ENCODE data around the gene FAM177A1.

FAM177A1 gene

GRCh38 chr14:35046048-35046750 is at the start of gene FAM177A1 (continued):
- no peak for TF ChIP-seq ELK4 (IDR thresholded peaks at IDR 0.05; ENCODE audit: borderline replicate concordance, low read depth, low read length)
- TF ChIP-seq CTCF (tag by site-specific recombination; IDR thresholded peaks at IDR 0.05), result peak; percentile 62
- 0 out of 2 replicates have a peak, but pooled peaks have one; percentile 30 for TF ChIP-seq ZSCAN16 (tag by site-specific recombination; IDR thresholded peaks at IDR 0.05)
- peak; percentile 75 for TF ChIP-seq ZEB2 (tag by site-specific recombination; IDR thresholded peaks at IDR 0.05)
- TF ChIP-seq SP7 (tag by site-specific recombination; IDR thresholded peaks at IDR 0.05), result peak; percentile 68
- TF ChIP-seq KLF10 (tag by site-specific recombination; IDR thresholded peaks at IDR 0.05), result peak; percentile 80
- TF ChIP-seq PBX3 (CRISPR knock-in tag; IDR thresholded peaks at IDR 0.05), result peak; percentile 72; the same call in 1 of the 2 replicates
- TF ChIP-seq ZNF473 (tag by site-specific recombination; IDR thresholded peaks at IDR 0.05), result no peak
- 0 out of 2 replicates have a peak, but pooled peaks have one; percentile 45 for TF ChIP-seq ZNF24 (tag by site-specific recombination; IDR thresholded peaks at IDR 0.05)
- 0 out of 2 replicates have a peak, but pooled peaks have one; percentile 34 for TF ChIP-seq KLF7 (tag by site-specific recombination; IDR thresholded peaks at IDR 0.05; ENCODE audit: borderline replicate concordance)
- TF ChIP-seq ZNF785 (tag by site-specific recombination; IDR thresholded peaks at IDR 0.05), result peak; percentile 63; the same call in 1 of the 2 replicates
- TF ChIP-seq EGR2 (tag by site-specific recombination; IDR thresholded peaks at IDR 0.05; ENCODE audit: low read depth), result 0 out of 2 replicates have a peak, but pooled peaks have one; percentile 38
- peak; percentile 84 for TF ChIP-seq SP3 (tag by site-specific recombination; IDR thresholded peaks at IDR 0.05)
- TF ChIP-seq ZBTB26 (tag by site-specific recombination; optimal IDR thresholded peaks at IDR 0.05), result peak; percentile 82
- peak; percentile 65 for TF ChIP-seq ZFHX2 (tag by site-specific recombination; conservative IDR thresholded peaks at IDR 0.05)
- TF ChIP-seq ZSCAN30 (tag by site-specific recombination; IDR thresholded peaks at IDR 0.05), result peak; percentile 78
- TF ChIP-seq PRDM10 (tag by site-specific recombination; IDR thresholded peaks at IDR 0.05), result peak; percentile 31
- TF ChIP-seq KLF8 (tag by site-specific recombination; IDR thresholded peaks at IDR 0.05), result peak; percentile 93; the same call in 1 of the 2 replicates
- TF ChIP-seq ZBTB20 (tag by site-specific recombination; IDR thresholded peaks at IDR 0.05), result peak; percentile 85
- peak; percentile 70; the same call in 1 of the 2 replicates for TF ChIP-seq ZNF76 (tag by site-specific recombination; IDR thresholded peaks at IDR 0.05; ENCODE audit: borderline replicate concordance, low read depth)
- no peak for TF ChIP-seq ZNF10 (tag by site-specific recombination; IDR thresholded peaks at IDR 0.05)
- peak; percentile 24; the same call in 1 of the 2 replicates for TF ChIP-seq ZNF792 (tag by site-specific recombination; IDR thresholded peaks at IDR 0.05)
- peak; percentile 41; the same call in 1 of the 2 replicates for TF ChIP-seq OVOL3 (tag by site-specific recombination; IDR thresholded peaks at IDR 0.05)
- peak; percentile 80 for TF ChIP-seq SP2 (tag by site-specific recombination; IDR thresholded peaks at IDR 0.05)
- no peak for TF ChIP-seq WT1 (tag by site-specific recombination; IDR thresholded peaks at IDR 0.05)
- TF ChIP-seq ZNF157 (tag by site-specific recombination; IDR thresholded peaks at IDR 0.05), result no peak
- TF ChIP-seq ZNF2 (tag by site-specific recombination; IDR thresholded peaks at IDR 0.05), result peak; percentile 61; the same call in 1 of the 2 replicates
- peak; percentile 85 for TF ChIP-seq ZNF600 (tag by site-specific recombination; IDR thresholded peaks at IDR 0.05)
- peak; percentile 9; the same call in 1 of the 2 replicates for TF ChIP-seq GLIS2 (tag by site-specific recombination; IDR thresholded peaks at IDR 0.05)
